Measurements from ENCODE around the gene FNDC4. TPM values are rescaled to one million over a fixed set of nuclear protein-coding genes. Genes with fewer than 3 reads are reported as not detected.

Gene FNDC4
- total and polyA plus RNA-seq, 12 donors, result 0.58 to 11.7 (median 2.0) TPM

- Histone ChIP-seq H3K4me1 (no peaks in the 10 kb centered on the region), H3K27me3 (peaks cover 0 to 30% (median 6%) of the 10 kb centered on the region in 7 donors), H3K36me3 (no peaks in the 10 kb centered on the region), H3K27ac (no peak overlapping the region), H3K9me3 (no peaks in the 10 kb centered on the region), H3K4me3 (no peak overlapping the region)
- TF ChIP-seq, protein P1, sequence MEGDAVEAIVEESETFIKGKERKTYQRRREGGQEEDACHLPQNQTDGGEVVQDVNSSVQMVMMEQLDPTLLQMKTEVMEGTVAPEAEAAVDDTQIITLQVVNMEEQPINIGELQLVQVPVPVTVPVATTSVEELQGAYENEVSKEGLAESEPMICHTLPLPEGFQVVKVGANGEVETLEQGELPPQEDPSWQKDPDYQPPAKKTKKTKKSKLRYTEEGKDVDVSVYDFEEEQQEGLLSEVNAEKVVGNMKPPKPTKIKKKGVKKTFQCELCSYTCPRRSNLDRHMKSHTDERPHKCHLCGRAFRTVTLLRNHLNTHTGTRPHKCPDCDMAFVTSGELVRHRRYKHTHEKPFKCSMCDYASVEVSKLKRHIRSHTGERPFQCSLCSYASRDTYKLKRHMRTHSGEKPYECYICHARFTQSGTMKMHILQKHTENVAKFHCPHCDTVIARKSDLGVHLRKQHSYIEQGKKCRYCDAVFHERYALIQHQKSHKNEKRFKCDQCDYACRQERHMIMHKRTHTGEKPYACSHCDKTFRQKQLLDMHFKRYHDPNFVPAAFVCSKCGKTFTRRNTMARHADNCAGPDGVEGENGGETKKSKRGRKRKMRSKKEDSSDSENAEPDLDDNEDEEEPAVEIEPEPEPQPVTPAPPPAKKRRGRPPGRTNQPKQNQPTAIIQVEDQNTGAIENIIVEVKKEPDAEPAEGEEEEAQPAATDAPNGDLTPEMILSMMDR (IDR thresholded peaks at IDR 0.05), result no peak
- ATAC-seq (no peak), DNase-seq (no peak)
- intact Hi-C loops (cut with DNase I), result no loop called here
- 81 to 86% methylated on average over 2 of the region's 2 CpGs for WGBS, 2 donors
Observed at GRCh38 chr2:27520316-27520715, 25.3 kb upstream of the FNDC4 start.

DNA sequence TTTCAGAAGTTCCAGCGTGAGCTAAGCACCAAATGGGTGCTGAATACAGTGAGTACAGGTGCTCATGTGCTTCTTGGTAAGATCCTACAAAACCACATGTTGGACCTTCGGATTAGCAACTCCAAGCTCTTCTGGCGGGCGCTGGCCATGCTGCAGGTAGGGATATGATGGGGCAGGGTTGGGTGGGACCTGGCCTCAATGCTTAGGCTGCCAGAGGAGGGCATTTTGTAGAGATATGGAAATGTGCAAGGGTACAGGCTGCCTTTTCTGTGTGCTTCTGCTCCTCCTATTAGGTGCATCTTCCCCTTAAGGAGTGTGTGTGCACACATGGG, 23.7 kb upstream of the FNDC4 start:
- 86 to 91% methylated on average over 4 of the region's 4 CpGs for WGBS, 2 donors
- Histone ChIP-seq H3K36me3 (no peaks in the 10 kb centered on the region), H3K9me3 (no peaks in the 10 kb centered on the region), H3K4me3 (no peak overlapping the region), H3K27ac (no peak overlapping the region), H3K4me1 (no peaks in the 10 kb centered on the region), H3K27me3 (peaks cover 0 to 30% (median 9%) of the 10 kb centered on the region in 7 donors)
- TF ChIP-seq, protein P1 (IDR thresholded peaks at IDR 0.05), result no peak
- ATAC-seq (no peak), DNase-seq (no peak)
- intact Hi-C loops (cut with DNase I), result no loop called here

- 73 to 75% methylated on average over 5 of the region's 5 CpGs for WGBS, 2 donors
- no peak for ATAC-seq
- intact Hi-C loops (cut with DNase I), result no loop called here
Observed at GRCh38 chr2:27518113-27518781, 23.2 kb upstream of the FNDC4 start.

DNA sequence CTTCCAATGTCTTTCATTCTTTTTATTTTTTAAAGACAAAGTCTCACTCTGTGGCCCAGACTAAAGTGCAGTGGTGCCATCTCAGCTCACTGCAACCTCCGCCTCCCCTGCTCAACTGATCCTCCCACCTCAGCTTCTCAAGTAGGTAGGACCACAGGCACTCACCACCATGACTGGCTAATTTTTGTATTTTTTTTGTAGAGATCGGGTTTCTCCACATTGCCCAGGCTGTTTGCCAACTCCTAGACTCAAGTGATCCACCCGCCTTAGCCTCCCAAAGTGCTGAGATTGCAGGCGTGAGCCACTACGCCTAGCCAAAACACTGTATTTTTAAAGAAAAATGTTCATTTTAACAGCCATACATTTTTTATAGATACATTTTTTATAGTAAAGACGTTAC, 14.3 kb upstream of the FNDC4 start:
- ATAC-seq (no peak), DNase-seq (no peak)
- Histone ChIP-seq H3K27me3 (peaks cover 0 to 15% (median 0%) of the 10 kb centered on the region in 7 donors), H3K27ac (no peak overlapping the region), H3K4me1 (no peaks in the 10 kb centered on the region), H3K36me3 (no peaks in the 10 kb centered on the region), H3K9me3 (no peaks in the 10 kb centered on the region), H3K4me3 (no peak overlapping the region)
- TF ChIP-seq, protein P1 (IDR thresholded peaks at IDR 0.05), result no peak
- 54 to 58% methylated on average over 6 of the region's 6 CpGs for WGBS, 2 donors
- intact Hi-C loops (cut with DNase I), result no loop called here

More at GRCh38 chr2:27518113-27518781, 23.2 kb upstream of the FNDC4 start:
- no peak for DNase-seq
- Histone ChIP-seq H3K27ac (no peak overlapping the region), H3K9me3 (no peaks in the 10 kb centered on the region), H3K36me3 (no peaks in the 10 kb centered on the region), H3K4me3 (no peak overlapping the region), H3K27me3 (peaks cover 0 to 29% (median 9%) of the 10 kb centered on the region in 7 donors), H3K4me1 (no peaks in the 10 kb centered on the region)
- TF ChIP-seq, protein P1 (IDR thresholded peaks at IDR 0.05), result no peak

Measured in heart right ventricle (tissue), 16 donors.